IPS-18a (cell line): Measurements from ENCODE around the gene NPDC1.

Experiments used
- H3K27ac ChIP-seq: one replicate; pipeline ENCODE4 v1.5.1; 2013; ENCODE audit warnings: low read length
- H3K27me3 ChIP-seq: one replicate; pipeline ENCODE4 v1.6.1; 2013; ENCODE audit warnings: mild to moderate bottlenecking, low read length; ENCODE audit not compliant: control insufficient read depth, insufficient read depth
- H3K36me3 ChIP-seq: one replicate; pipeline ENCODE4 v1.6.1; 2013; ENCODE audit warnings: low read depth, low read length; ENCODE audit not compliant: control insufficient read depth
- H3K4me1 ChIP-seq: one replicate; pipeline ENCODE4 v1.6.1; 2013; ENCODE audit warnings: low read depth, low read length; ENCODE audit not compliant: control insufficient read depth
- H3K4me3 ChIP-seq: one replicate; pipeline ENCODE4 v1.5.1; 2013; ENCODE audit warnings: low read length
- H3K9ac ChIP-seq: one replicate; pipeline ENCODE4 v1.6.1; 2013; ENCODE audit warnings: mild to moderate bottlenecking, low read length, moderate library complexity
- H3K9me3 ChIP-seq: one replicate; pipeline ENCODE4 v1.6.1; 2013; ENCODE audit warnings: low read depth, low read length; ENCODE audit not compliant: control insufficient read depth

Gene NPDC1

GRCh38 chr9:137017071-137017470, 28.9 kb downstream of the NPDC1 start:
- Histone ChIP-seq H3K4me3 (no peak overlapping the region), H3K27ac (no peak overlapping the region), H3K9ac (no peak overlapping the region), H3K4me1 (no peaks in the 10 kb centered on the region), H3K9me3 (no peaks in the 10 kb centered on the region), H3K36me3 (no peaks in the 10 kb centered on the region), H3K27me3 (no peaks in the 10 kb centered on the region)

GRCh38 chr9:137016436-137016835, 29.5 kb downstream of the NPDC1 start:
- Histone ChIP-seq H3K27ac (no peak overlapping the region), H3K27me3 (no peaks in the 10 kb centered on the region), H3K4me3 (no peak overlapping the region), H3K9ac (no peak overlapping the region), H3K36me3 (no peaks in the 10 kb centered on the region), H3K4me1 (no peaks in the 10 kb centered on the region), H3K9me3 (no peaks in the 10 kb centered on the region)

- H3K4me3 ChIP-seq = no peak overlapping the region
- no peak overlapping the region for H3K9ac ChIP-seq
- H3K9me3 ChIP-seq = no peaks in the 10 kb centered on the region
- H3K27ac ChIP-seq = no peak overlapping the region
- no peaks in the 10 kb centered on the region for H3K27me3 ChIP-seq
- H3K36me3 ChIP-seq = no peaks in the 10 kb centered on the region
- no peaks in the 10 kb centered on the region for H3K4me1 ChIP-seq
Observed at GRCh38 chr9:137015976-137016375, 30.0 kb downstream of the NPDC1 start.

DNA sequence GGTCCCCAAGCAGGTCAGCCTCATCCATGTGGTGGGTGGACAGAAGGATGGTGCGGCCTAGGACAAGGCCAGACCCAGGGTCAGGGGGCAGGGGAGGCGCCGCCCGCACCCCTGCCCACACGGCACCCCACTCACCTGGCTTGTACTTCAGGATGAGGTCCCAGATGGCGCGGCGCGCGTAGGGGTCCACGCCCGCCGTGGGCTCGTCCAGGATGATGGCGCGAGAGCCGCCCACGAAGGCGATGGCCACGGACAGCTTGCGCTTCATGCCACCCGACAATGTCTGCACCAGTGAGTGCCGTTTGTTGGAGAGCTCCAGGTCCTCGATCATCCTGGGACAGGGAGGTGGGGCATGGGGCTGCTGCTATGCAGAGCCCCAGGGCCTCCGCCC, 30.4 kb downstream of the NPDC1 start:
- no peak overlapping the region for H3K27ac ChIP-seq
- no peak overlapping the region for H3K4me3 ChIP-seq
- H3K36me3 ChIP-seq = no peaks in the 10 kb centered on the region
- no peaks in the 10 kb centered on the region for H3K9me3 ChIP-seq
- H3K9ac ChIP-seq = no peak overlapping the region
- H3K4me1 ChIP-seq = no peaks in the 10 kb centered on the region
- no peaks in the 10 kb centered on the region for H3K27me3 ChIP-seq

GRCh38 chr9:137014776-137015539, 31.0 kb downstream of the NPDC1 start:
- no peak overlapping the region for H3K9ac ChIP-seq
- H3K27me3 ChIP-seq = no peaks in the 10 kb centered on the region
- no peaks in the 10 kb centered on the region for H3K4me1 ChIP-seq
- no peak overlapping the region for H3K4me3 ChIP-seq
- no peaks in the 10 kb centered on the region for H3K36me3 ChIP-seq
- H3K9me3 ChIP-seq = no peaks in the 10 kb centered on the region
- H3K27ac ChIP-seq = no peak overlapping the region

GRCh38 chr9:137014166-137014565, 31.8 kb downstream of the NPDC1 start:
- Histone ChIP-seq H3K9ac (no peak overlapping the region), H3K4me1 (no peaks in the 10 kb centered on the region), H3K9me3 (no peaks in the 10 kb centered on the region), H3K36me3 (no peaks in the 10 kb centered on the region), H3K27me3 (no peaks in the 10 kb centered on the region), H3K27ac (no peak overlapping the region), H3K4me3 (no peak overlapping the region)

GRCh38 chr9:137013571-137013940, 32.4 kb downstream of the NPDC1 start:
- no peaks in the 10 kb centered on the region for H3K36me3 ChIP-seq
- no peaks in the 10 kb centered on the region for H3K9me3 ChIP-seq
- no peak overlapping the region for H3K9ac ChIP-seq
- no peaks in the 10 kb centered on the region for H3K27me3 ChIP-seq
- H3K4me3 ChIP-seq = no peak overlapping the region
- no peak overlapping the region for H3K27ac ChIP-seq
- no peaks in the 10 kb centered on the region for H3K4me1 ChIP-seq

DNA sequence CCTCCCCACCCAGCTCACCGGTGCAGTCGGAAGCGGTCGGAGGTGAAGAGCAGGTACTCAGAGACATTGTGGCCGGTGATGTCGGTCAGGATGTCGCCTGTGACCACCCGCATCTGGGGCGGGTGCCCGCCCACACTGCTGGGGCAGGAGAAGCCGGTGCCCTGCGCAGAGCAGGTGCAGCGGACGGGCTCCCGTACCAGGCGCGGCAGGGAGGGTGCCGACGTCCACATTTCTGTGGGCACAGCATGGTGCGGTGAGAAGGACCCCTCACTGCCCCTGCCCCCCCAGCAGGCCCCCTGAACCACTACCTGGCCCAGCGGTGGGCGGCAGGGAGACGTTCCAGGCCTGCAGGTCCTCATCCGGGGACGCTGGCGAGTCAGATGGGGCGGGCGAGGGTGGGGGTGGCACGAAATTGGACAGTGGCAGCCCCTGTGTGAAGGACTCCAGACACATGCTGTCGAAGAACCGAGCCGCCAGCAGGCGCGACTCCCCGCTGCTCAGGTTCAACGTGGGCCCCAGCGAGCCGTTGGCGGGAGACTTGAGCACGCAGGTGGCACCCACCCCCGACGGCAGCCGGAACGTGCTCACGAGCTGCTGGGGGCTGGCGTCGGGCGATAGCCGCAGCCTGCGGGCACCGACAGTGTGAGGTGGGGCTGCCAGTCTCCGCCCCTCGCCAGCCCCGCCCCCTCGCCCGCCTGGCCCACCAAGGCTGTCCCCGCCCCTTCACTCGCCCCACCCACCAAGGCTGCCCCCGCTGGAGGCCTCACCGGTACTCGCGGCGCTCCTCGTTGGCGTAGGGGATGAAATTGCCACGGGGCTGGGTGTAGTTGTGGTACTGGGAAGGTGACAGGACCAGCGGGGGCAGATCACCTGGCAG, 33.0 kb downstream of the NPDC1 start:
- no peaks in the 10 kb centered on the region for H3K4me1 ChIP-seq
- no peaks in the 10 kb centered on the region for H3K36me3 ChIP-seq
- no peak overlapping the region for H3K27ac ChIP-seq
- H3K9me3 ChIP-seq = no peaks in the 10 kb centered on the region
- no peaks in the 10 kb centered on the region for H3K27me3 ChIP-seq
- no peak overlapping the region for H3K9ac ChIP-seq
- H3K4me3 ChIP-seq = no peak overlapping the region

GRCh38 chr9:137011907-137012675, 33.9 kb downstream of the NPDC1 start:
- no peaks in the 10 kb centered on the region for H3K4me1 ChIP-seq
- no peaks in the 10 kb centered on the region for H3K27me3 ChIP-seq
- H3K36me3 ChIP-seq = no peaks in the 10 kb centered on the region
- no peaks in the 10 kb centered on the region for H3K9me3 ChIP-seq
- H3K9ac ChIP-seq = no peak overlapping the region
- no peak overlapping the region for H3K27ac ChIP-seq
- no peak overlapping the region for H3K4me3 ChIP-seq

DNA sequence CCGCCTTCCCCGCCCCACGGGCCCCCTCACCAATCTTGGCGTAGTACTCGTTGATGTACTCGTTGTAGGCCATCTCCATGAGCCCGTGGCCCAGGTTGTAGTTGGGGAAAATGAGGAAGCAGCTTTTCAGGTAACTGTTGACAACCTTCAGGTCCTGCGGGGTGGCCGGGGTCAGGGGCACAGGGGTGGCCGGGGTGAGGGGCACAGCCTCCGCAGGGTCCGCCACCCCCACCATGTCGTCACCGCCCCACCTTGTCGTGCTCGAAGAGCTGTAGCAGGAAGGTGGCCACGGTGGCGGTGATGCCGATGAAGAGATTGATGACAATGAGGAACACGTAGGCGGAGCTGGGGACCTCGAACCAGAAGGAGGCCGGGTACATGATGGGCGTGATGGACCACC, 34.8 kb downstream of the NPDC1 start:
- no peak overlapping the region for H3K4me3 ChIP-seq

GRCh38 chr9:137009938-137010732, 35.8 kb downstream of the NPDC1 start:
- no peaks in the 10 kb centered on the region for H3K36me3 ChIP-seq
- H3K27me3 ChIP-seq = no peaks in the 10 kb centered on the region
- H3K4me3 ChIP-seq = no peak overlapping the region
- no peaks in the 10 kb centered on the region for H3K4me1 ChIP-seq
- H3K9ac ChIP-seq = no peak overlapping the region
- no peak overlapping the region for H3K27ac ChIP-seq
- no peaks in the 10 kb centered on the region for H3K9me3 ChIP-seq

More for the DNA sequence above, 34.8 kb downstream of the NPDC1 start:
- Histone ChIP-seq H3K36me3 (no peaks in the 10 kb centered on the region), H3K9ac (no peak overlapping the region), H3K27ac (no peak overlapping the region), H3K4me1 (no peaks in the 10 kb centered on the region), H3K27me3 (no peaks in the 10 kb centered on the region), H3K9me3 (no peaks in the 10 kb centered on the region)
